ENCODE results near the gene HBG2.

The HBG2 gene

DNA sequence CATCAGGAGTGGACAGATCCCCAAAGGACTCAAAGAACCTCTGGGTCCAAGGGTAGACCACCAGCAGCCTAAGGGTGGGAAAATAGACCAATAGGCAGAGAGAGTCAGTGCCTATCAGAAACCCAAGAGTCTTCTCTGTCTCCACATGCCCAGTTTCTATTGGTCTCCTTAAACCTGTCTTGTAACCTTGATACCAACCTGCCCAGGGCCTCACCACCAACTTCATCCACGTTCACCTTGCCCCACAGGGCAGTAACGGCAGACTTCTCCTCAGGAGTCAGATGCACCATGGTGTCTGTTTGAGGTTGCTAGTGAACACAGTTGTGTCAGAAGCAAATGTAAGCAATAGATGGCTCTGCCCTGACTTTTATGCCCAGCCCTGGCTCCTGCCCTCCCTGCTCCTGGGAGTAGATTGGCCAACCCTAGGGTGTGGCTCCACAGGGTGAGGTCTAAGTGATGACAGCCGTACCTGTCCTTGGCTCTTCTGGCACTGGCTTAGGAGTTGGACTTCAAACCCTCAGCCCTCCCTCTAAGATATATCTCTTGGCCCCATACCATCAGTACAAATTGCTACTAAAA lies 27.8 kb downstream of the HBG2 start, which contains the start of gene HBB:
Gene HBB, minus strand, starts transcription at position 340 of the 579 bp plus-strand sequence. Its CDS starts 50 bp downstream, at position 290.
- no peak for DNase-seq

DNA sequence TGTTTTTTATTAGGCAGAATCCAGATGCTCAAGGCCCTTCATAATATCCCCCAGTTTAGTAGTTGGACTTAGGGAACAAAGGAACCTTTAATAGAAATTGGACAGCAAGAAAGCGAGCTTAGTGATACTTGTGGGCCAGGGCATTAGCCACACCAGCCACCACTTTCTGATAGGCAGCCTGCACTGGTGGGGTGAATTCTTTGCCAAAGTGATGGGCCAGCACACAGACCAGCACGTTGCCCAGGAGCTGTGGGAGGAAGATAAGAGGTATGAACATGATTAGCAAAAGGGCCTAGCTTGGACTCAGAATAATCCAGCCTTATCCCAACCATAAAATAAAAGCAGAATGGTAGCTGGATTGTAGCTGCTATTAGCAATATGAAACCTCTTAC lies 29.1 kb downstream of the HBG2 start:
- no peak for DNase-seq

GRCh38 chr11:5224538-5225479 lies 29.8 kb downstream of the HBG2 start:
- DNase-seq: no peak

- DNase-seq: no peak
These were observed 30.9 kb downstream of the HBG2 start for GRCh38 chr11:5223686-5224085.

GRCh38 chr11:5223146-5223545 lies 31.4 kb downstream of the HBG2 start:
- no peak for DNase-seq

- no peak for DNase-seq
These were observed 44.1 kb downstream of the HBG2 start for GRCh38 chr11:5210376-5210885.

GRCh38 chr11:5204787-5205186 lies 49.8 kb downstream of the HBG2 start:
- peak; percentile 46 for DNase-seq

DNA sequence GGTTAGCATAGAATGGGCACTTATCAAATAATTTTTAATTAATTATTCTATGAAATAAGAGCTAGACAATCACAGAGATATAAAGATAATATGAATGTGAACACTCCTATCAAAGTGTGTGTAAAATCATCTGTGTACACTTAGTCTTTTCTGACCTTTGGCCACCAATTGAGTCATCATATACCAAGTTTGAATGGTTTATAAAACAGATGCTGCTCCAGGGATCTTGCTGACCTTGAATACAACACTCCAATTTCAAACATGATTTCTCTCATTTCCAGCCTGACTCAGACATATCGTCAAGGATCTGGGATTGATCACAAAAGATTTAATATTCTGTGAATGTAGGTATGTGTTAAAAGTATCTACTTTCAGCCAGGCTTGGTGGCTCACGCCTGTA lies 51.2 kb downstream of the HBG2 start:
- no peak for DNase-seq
